Measurements from ENCODE around the gene PAX8.

PAX8 gene

GRCh38 chr2:113174376-113174750 is 104.4 kb downstream of the PAX8 start:
- TF ChIP-seq ZBTB7A (IDR thresholded peaks at IDR 0.05; ENCODE audit: low read depth), result no peak
- TF ChIP-seq YY1 (IDR thresholded peaks at IDR 0.05; ENCODE audit: low read depth), result no peak
- TF ChIP-seq EGR1 (IDR thresholded peaks at IDR 0.05), result no peak
- no peak for TF ChIP-seq CEBPB (IDR thresholded peaks at IDR 0.05)
- TF ChIP-seq CREB1 (IDR thresholded peaks at IDR 0.05; ENCODE audit: low read depth), result no peak
- TF ChIP-seq MAX (IDR thresholded peaks at IDR 0.05), result no peak
- no peak for TF ChIP-seq RAD21 (IDR thresholded peaks at IDR 0.05; ENCODE audit: low read depth)
- no peak for TF ChIP-seq TCF12 (IDR thresholded peaks at IDR 0.05; ENCODE audit: low read depth)
- no peak for TF ChIP-seq TEAD4 (IDR thresholded peaks at IDR 0.05)
- no peak for TF ChIP-seq NFIC (IDR thresholded peaks at IDR 0.05)
- TF ChIP-seq TAF1 (IDR thresholded peaks at IDR 0.05; ENCODE audit: low read depth), result no peak
- no peak for TF ChIP-seq FOXM1 (IDR thresholded peaks at IDR 0.05; ENCODE audit: borderline replicate concordance, low read depth)
- no peak for TF ChIP-seq REST (IDR thresholded peaks at IDR 0.05; ENCODE audit: low read depth)
- no peak for TF ChIP-seq USF1 (IDR thresholded peaks at IDR 0.05)
- TF ChIP-seq EP300 (IDR thresholded peaks at IDR 0.05; ENCODE audit: borderline replicate concordance), result no peak

- TF ChIP-seq TCF12 (IDR thresholded peaks at IDR 0.05; ENCODE audit: low read depth) (no peak), EGR1 (IDR thresholded peaks at IDR 0.05) (no peak), ZBTB7A (IDR thresholded peaks at IDR 0.05; ENCODE audit: low read depth) (no peak), MAX (IDR thresholded peaks at IDR 0.05) (no peak), CEBPB (IDR thresholded peaks at IDR 0.05) (no peak), RAD21 (IDR thresholded peaks at IDR 0.05; ENCODE audit: low read depth) (no peak), TEAD4 (IDR thresholded peaks at IDR 0.05) (no peak), EP300 (IDR thresholded peaks at IDR 0.05; ENCODE audit: borderline replicate concordance) (no peak), NFIC (IDR thresholded peaks at IDR 0.05) (no peak), FOXM1 (IDR thresholded peaks at IDR 0.05; ENCODE audit: borderline replicate concordance, low read depth) (no peak), TAF1 (IDR thresholded peaks at IDR 0.05; ENCODE audit: low read depth) (no peak)
These were observed 105.0 kb downstream of the PAX8 start, which contains the start of gene PSD4 for GRCh38 chr2:113173542-113174375. TSS of gene PSD4 (plus strand) at chr2:113173971. CDS start at chr2:113182457, 8,486 bp downstream.

- TF ChIP-seq CREB1 (IDR thresholded peaks at IDR 0.05; ENCODE audit: low read depth), result no peak
- TF ChIP-seq EGR1 (IDR thresholded peaks at IDR 0.05), result no peak
- TF ChIP-seq REST (IDR thresholded peaks at IDR 0.05; ENCODE audit: low read depth), result no peak
- TF ChIP-seq TAF1 (IDR thresholded peaks at IDR 0.05; ENCODE audit: low read depth), result no peak
- TF ChIP-seq TCF12 (IDR thresholded peaks at IDR 0.05; ENCODE audit: low read depth), result no peak
- TF ChIP-seq ZBTB7A (IDR thresholded peaks at IDR 0.05; ENCODE audit: low read depth), result no peak
- no peak for TF ChIP-seq RAD21 (IDR thresholded peaks at IDR 0.05; ENCODE audit: low read depth)
- TF ChIP-seq MAX (IDR thresholded peaks at IDR 0.05), result no peak
- no peak for TF ChIP-seq USF1 (IDR thresholded peaks at IDR 0.05)
- TF ChIP-seq TEAD4 (IDR thresholded peaks at IDR 0.05), result no peak
- no peak for TF ChIP-seq YY1 (IDR thresholded peaks at IDR 0.05; ENCODE audit: low read depth)
- no peak for TF ChIP-seq CEBPB (IDR thresholded peaks at IDR 0.05)
- no peak for TF ChIP-seq FOXM1 (IDR thresholded peaks at IDR 0.05; ENCODE audit: borderline replicate concordance, low read depth)
- no peak for TF ChIP-seq NFIC (IDR thresholded peaks at IDR 0.05)
These were observed 105.8 kb downstream of the PAX8 start for GRCh38 chr2:113172721-113173541.

- TF ChIP-seq YY1 (IDR thresholded peaks at IDR 0.05; ENCODE audit: low read depth) (no peak), ZBTB7A (IDR thresholded peaks at IDR 0.05; ENCODE audit: low read depth) (no peak), TEAD4 (IDR thresholded peaks at IDR 0.05) (no peak), CREB1 (IDR thresholded peaks at IDR 0.05; ENCODE audit: low read depth) (no peak), FOXM1 (IDR thresholded peaks at IDR 0.05; ENCODE audit: borderline replicate concordance, low read depth) (no peak), REST (IDR thresholded peaks at IDR 0.05; ENCODE audit: low read depth) (no peak), TCF12 (IDR thresholded peaks at IDR 0.05; ENCODE audit: low read depth) (no peak), USF1 (IDR thresholded peaks at IDR 0.05) (no peak), EGR1 (IDR thresholded peaks at IDR 0.05) (no peak), CEBPB (IDR thresholded peaks at IDR 0.05) (no peak), TAF1 (IDR thresholded peaks at IDR 0.05; ENCODE audit: low read depth) (no peak), MAX (IDR thresholded peaks at IDR 0.05) (no peak), RAD21 (IDR thresholded peaks at IDR 0.05; ENCODE audit: low read depth) (no peak), NFIC (IDR thresholded peaks at IDR 0.05) (no peak)
These were observed 107.2 kb downstream of the PAX8 start for GRCh38 chr2:113171334-113172075.
